KMS-11 (cell line): Measurements from ENCODE around the gene GAS2L1.

Source experiments
- H2AFZ ChIP-seq: fragments of 200-600 bp; sonication (generic); 2 replicates; pipeline ENCODE4 v1.6.1; 2016; ENCODE audit warnings: antibody characterized with exemption, mixed run types, low read depth
- H3K27ac ChIP-seq: fragments of 200-600 bp; sonication (generic); 2 replicates; pipeline ENCODE4 v1.6.1; 2016; ENCODE audit warnings: mild to moderate bottlenecking, mixed run types
- H3K27me3 ChIP-seq: fragments of 200-600 bp; sonication (generic); 2 replicates; pipeline ENCODE4 v1.6.1; 2017; ENCODE audit warnings: mild to moderate bottlenecking, low read depth, mixed run types, moderate library complexity; ENCODE audit not compliant: insufficient read depth
- H3K36me3 ChIP-seq: fragments of 200-600 bp; sonication (generic); 2 replicates; pipeline ENCODE4 v1.6.1; 2017; ENCODE audit warnings: mild to moderate bottlenecking, mixed run types; ENCODE audit not compliant: insufficient read depth
- H3K4me1 ChIP-seq: fragments of 200-600 bp; sonication (generic); 2 replicates; pipeline ENCODE4 v1.6.1; 2016; ENCODE audit warnings: mild to moderate bottlenecking, low read depth, mixed run types; ENCODE audit not compliant: poor library complexity, severe bottlenecking
- H3K4me2 ChIP-seq: fragments of 200-600 bp; sonication (generic); 2 replicates; pipeline ENCODE4 v1.7.0; 2016; ENCODE audit warnings: mild to moderate bottlenecking, mixed run types
- H3K4me3 ChIP-seq: fragments of 200-600 bp; sonication (generic); IDR thresholded peaks from 2 replicates; pipeline ENCODE4 v1.6.1; 2017; ENCODE audit warnings: low read depth, low read length, mixed read lengths; ENCODE audit not compliant: insufficient read depth
- H3K79me2 ChIP-seq: fragments of 200-600 bp; sonication (generic); 2 replicates; pipeline ENCODE4 v1.6.1; 2016; ENCODE audit warnings: low read depth, mixed run types; ENCODE audit not compliant: insufficient read depth
- H3K9ac ChIP-seq: fragments of 200-600 bp; sonication (generic); 2 replicates; pipeline ENCODE4 v1.6.1; 2016; ENCODE audit warnings: mild to moderate bottlenecking, mixed run types
- H4K20me1 ChIP-seq: fragments of 200-600 bp; sonication (generic); 2 replicates; pipeline ENCODE4 v1.6.1; 2016; ENCODE audit warnings: mild to moderate bottlenecking, mixed run types; ENCODE audit not compliant: insufficient read depth
- CTCF ChIP-seq: fragments of 200-600 bp; sonication (generic); conservative IDR thresholded peaks from 2 replicates; pipeline ENCODE4 v1.6.1; 2017; ENCODE audit warnings: low read depth, mild to moderate bottlenecking, antibody characterized with exemption, low read length, moderate library complexity, mixed read lengths

The GAS2L1 gene

GRCh38 chr22:29335656-29336055 lies 29.2 kb downstream of the GAS2L1 start:
- H3K27me3 ChIP-seq = no peaks in the 10 kb centered on the region
- no peaks in the 10 kb centered on the region for H3K4me1 ChIP-seq
- no peak overlapping the region for H3K4me2 ChIP-seq
- H4K20me1 ChIP-seq = no peaks in the 10 kb centered on the region
- TF ChIP-seq CTCF = no peak
- no peaks in the 10 kb centered on the region for H3K79me2 ChIP-seq
- no peaks in the 10 kb centered on the region for H3K36me3 ChIP-seq
- H3K4me3 ChIP-seq = no peak overlapping the region
- no peak overlapping the region for H3K9ac ChIP-seq
- no peak overlapping the region for H3K27ac ChIP-seq
- no peak overlapping the region for H2AFZ ChIP-seq

- Histone ChIP-seq H3K4me2 (no peak overlapping the region), H4K20me1 (no peaks in the 10 kb centered on the region), H3K4me3 (no peak overlapping the region), H3K9ac (no peak overlapping the region), H3K27me3 (no peaks in the 10 kb centered on the region), H3K36me3 (no peaks in the 10 kb centered on the region), H2AFZ (no peak overlapping the region), H3K4me1 (no peaks in the 10 kb centered on the region), H3K79me2 (no peaks in the 10 kb centered on the region), H3K27ac (no peak overlapping the region)
- TF ChIP-seq CTCF = no peak
These were observed 30.5 kb downstream of the GAS2L1 start for GRCh38 chr22:29336751-29337490.

DNA sequence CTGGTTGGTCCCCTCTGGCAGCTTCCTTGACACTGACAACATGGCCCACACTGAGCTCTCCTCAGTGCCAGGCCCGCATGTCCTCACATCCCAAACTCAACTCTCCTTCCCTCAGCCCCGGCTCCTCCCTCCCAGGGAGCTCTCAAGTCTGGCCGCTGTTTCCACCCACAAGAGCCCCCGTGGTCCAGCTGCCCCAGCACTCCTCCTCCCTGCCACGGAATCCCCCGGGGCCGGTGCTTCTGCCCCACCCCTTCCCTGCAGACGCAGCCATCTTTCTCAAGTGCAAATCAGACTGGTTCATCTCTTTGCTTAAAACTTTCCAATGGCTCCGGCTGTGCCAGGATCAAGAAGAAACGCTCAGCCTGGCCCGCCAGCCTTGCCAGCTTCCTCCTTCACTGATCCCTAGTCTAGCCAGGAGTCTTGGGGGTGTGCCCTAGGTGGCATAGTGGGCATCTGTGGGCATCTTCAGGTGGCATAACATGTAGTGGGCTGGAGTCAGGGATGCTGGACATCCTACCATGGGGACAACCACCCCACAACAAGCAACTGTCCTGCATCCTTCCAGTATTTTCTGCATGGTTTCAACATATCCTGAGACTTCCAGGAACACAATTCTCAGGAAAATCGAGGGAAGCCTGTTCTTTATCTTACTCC lies 31.3 kb downstream of the GAS2L1 start:
- H3K4me1 ChIP-seq = no peaks in the 10 kb centered on the region
- H3K79me2 ChIP-seq = no peaks in the 10 kb centered on the region
- H3K9ac ChIP-seq = no peak overlapping the region
- no peak overlapping the region for H3K4me2 ChIP-seq
- no peak overlapping the region for H3K27ac ChIP-seq
- TF ChIP-seq CTCF = no peak
- no peaks in the 10 kb centered on the region for H4K20me1 ChIP-seq
- no peaks in the 10 kb centered on the region for H3K27me3 ChIP-seq
- H3K4me3 ChIP-seq = no peak overlapping the region
- H2AFZ ChIP-seq = no peak overlapping the region
- no peaks in the 10 kb centered on the region for H3K36me3 ChIP-seq

DNA sequence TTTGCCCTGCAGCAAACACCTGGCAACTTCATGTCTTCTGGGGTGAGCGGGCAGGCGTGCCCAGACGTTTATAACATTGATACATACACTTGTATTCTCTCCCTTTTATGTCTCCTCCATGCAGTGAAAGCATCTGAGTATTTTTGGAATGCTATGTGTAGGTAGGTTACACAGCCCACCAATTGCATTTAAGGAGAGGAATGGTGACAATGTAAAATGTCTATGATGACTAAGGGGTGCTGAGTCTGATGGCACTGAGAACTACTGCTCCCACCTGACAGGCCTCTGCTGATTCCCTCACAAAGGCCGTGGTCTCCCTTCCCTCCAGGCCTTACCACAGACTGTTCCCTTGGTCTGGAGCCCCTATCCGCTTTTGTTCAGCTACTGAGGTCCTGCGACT lies 31.9 kb downstream of the GAS2L1 start:
- H3K4me3 ChIP-seq = no peak overlapping the region
- no peak for TF ChIP-seq CTCF
- no peaks in the 10 kb centered on the region for H4K20me1 ChIP-seq
- H3K27me3 ChIP-seq = no peaks in the 10 kb centered on the region
- H2AFZ ChIP-seq = no peak overlapping the region
- no peaks in the 10 kb centered on the region for H3K4me1 ChIP-seq
- H3K4me2 ChIP-seq = no peak overlapping the region
- no peak overlapping the region for H3K27ac ChIP-seq
- no peak overlapping the region for H3K9ac ChIP-seq
- no peaks in the 10 kb centered on the region for H3K79me2 ChIP-seq
- H3K36me3 ChIP-seq = no peaks in the 10 kb centered on the region
